ENCODE data around the gene AKAP6. TPM values are rescaled to one million over a fixed set of nuclear protein-coding genes. Genes with fewer than 3 reads are reported as not detected.

Gene AKAP6
- total RNA-seq, 1 experiment from 2014 or later: 1.1 TPM

DNA sequence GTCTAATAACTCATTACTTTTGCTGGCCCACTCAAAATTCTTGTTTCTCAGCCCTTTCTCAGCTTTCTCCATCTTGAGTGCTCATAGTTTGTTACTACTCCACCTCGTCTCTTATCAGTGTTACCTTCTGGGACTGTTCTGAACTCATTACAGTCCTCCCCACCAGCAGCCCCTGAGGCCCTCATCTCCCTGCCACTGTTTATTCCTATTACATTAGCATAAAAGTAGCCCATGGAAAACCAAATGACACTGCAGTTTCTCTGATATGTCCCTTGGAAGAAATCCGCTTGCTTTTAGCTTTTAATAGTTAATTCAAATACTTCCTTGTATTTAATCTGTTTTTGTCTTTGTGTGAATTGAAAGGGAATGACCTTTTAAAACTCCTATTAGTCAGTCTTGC lies 7.6 kb downstream of the AKAP6 start:
- H3K4ac ChIP-seq (ENCODE audit: low read depth, low read length): no peak overlapping the region
- H3K4me1 ChIP-seq (ENCODE audit: insufficient read depth, low read length): 0 out of 2 replicates have a peak, but pooled peaks cover 2% of the 10 kb centered on the region
- H4K20me1 ChIP-seq (ENCODE audit: control insufficient read depth, insufficient read depth, insufficient read length): no peaks in the 10 kb centered on the region
- no peak overlapping the region for H2BK120ac ChIP-seq (ENCODE audit: low read depth, low read length, poor library complexity, severe bottlenecking)
- DNase-seq: no peak
- H3K23me2 ChIP-seq (ENCODE audit: insufficient read length, low read depth, low read length, poor library complexity, severe bottlenecking): no peaks in the 10 kb centered on the region
- no peak overlapping the region for H3K23ac ChIP-seq (ENCODE audit: insufficient read length, low read depth, low read length)
- H2BK20ac ChIP-seq (ENCODE audit: low read depth, low read length, poor library complexity, severe bottlenecking): no peak overlapping the region
- H2AK5ac ChIP-seq (ENCODE audit: insufficient read length, low read length): no peak overlapping the region
- no peaks in the 10 kb centered on the region for H3K27me3 Mint-ChIP-seq (ENCODE audit: low read depth)
- H2BK15ac ChIP-seq (ENCODE audit: low read depth, low read length): no peak overlapping the region
- no peaks in the 10 kb centered on the region for H3K27me3 ChIP-seq (ENCODE audit: insufficient read depth, low read length)
- no peak overlapping the region for H3T11ph ChIP-seq (ENCODE audit: low read length)
- H4K5ac ChIP-seq (ENCODE audit: insufficient read length, low read depth, low read length): no peak overlapping the region
- TF ChIP-seq CTCF (conservative IDR thresholded peaks at IDR 0.05): no peak
- peak overlapping the region in 2 of 3 experiments; percentile 16 to 22; a peak in 1 of 7 replicates for H3K27ac Mint-ChIP-seq
- H3K18ac ChIP-seq (ENCODE audit: insufficient read length, low read depth, low read length): no peak overlapping the region
- no peak overlapping the region for H4K8ac ChIP-seq (replicated peaks; ENCODE audit: insufficient read length, low read depth, low read length)
- H4K91ac ChIP-seq (ENCODE audit: insufficient read length, low read depth, low read length): no peak overlapping the region
- H2AFZ ChIP-seq (ENCODE audit: low read length): no peak overlapping the region
- H3K56ac ChIP-seq (ENCODE audit: insufficient read length, low read depth, low read length): no peak overlapping the region
- H3K4me1 Mint-ChIP-seq: peaks cover 11 to 16% of the 10 kb centered on the region in 2 experiments
- no peak overlapping the region for H2BK5ac ChIP-seq (ENCODE audit: insufficient read length, low read length)
- no peak overlapping the region for H3K27ac ChIP-seq (ENCODE audit: insufficient read length, low read depth, low read length)
- H3K14ac ChIP-seq (ENCODE audit: insufficient read depth, low read length): no peak overlapping the region
- no peak overlapping the region for H2BK12ac ChIP-seq (ENCODE audit: insufficient read length, low read depth, low read length)
- H3K79me2 ChIP-seq (ENCODE audit: insufficient read depth, low read length): no peaks in the 10 kb centered on the region
- H3K4me2 ChIP-seq (ENCODE audit: insufficient read depth, insufficient read length, low read length): no peak overlapping the region
- no peaks in the 10 kb centered on the region for H3K79me1 ChIP-seq (ENCODE audit: insufficient read depth, low read depth, low read length, poor library complexity, severe bottlenecking)
- WGBS (ENCODE audit: extremely low coverage, insufficient read length, low lambda C conversion rate): no CpG with 5 or more reads among the region's 2 CpGs
- no peak overlapping the region for H3K9ac ChIP-seq (ENCODE audit: extremely low read depth, insufficient read length, low read length)
- H3K4me3 Mint-ChIP-seq: no peak overlapping the region
- H3K36me3 Mint-ChIP-seq (ENCODE audit: insufficient read depth in 1 of 3, low read depth in 3 of 3): no peaks in the 10 kb centered on the region
- no peaks in the 10 kb centered on the region for H3K9me3 Mint-ChIP-seq
- H3K9me3 ChIP-seq (ENCODE audit: control insufficient read depth, low read depth, low read length): no peaks in the 10 kb centered on the region

All from H9 (cell line).